H9 (cell line): Measurements from ENCODE around the gene ZNF423. TPM values are rescaled to one million over a fixed set of nuclear protein-coding genes. Genes with fewer than 3 reads are reported as not detected.
A peak's percentile ranks its signal among the peaks of the same experiment; 100 is the strongest.

Experiments used
- DNase-seq: peaks from one replicate; pipeline ENCODE4 v3.0.0-alpha.2; 2017
- H2AFZ ChIP-seq: one replicate; pipeline ENCODE4 v1.6.1; 2013; ENCODE audit warnings: mild to moderate bottlenecking, low read length, control low read depth, moderate library complexity
- H2AK5ac ChIP-seq: 2 replicates; pipeline ENCODE4 v1.6.1; 2013; ENCODE audit warnings: low read length, control low read depth, mixed read lengths; ENCODE audit not compliant: insufficient read length
- H2BK120ac ChIP-seq: one replicate; pipeline ENCODE4 v1.6.1; 2013; ENCODE audit warnings: low read depth, mild to moderate bottlenecking, low read length, control low read depth, inconsistent platforms; ENCODE audit not compliant: poor library complexity, severe bottlenecking
- H2BK12ac ChIP-seq: 2 replicates; pipeline ENCODE4 v1.6.1; 2013; ENCODE audit warnings: low read length, control low read depth, mixed read lengths, low read depth; ENCODE audit not compliant: insufficient read length
- H2BK15ac ChIP-seq: 2 replicates; pipeline ENCODE4 v1.6.1; 2013; ENCODE audit warnings: low read depth, low read length, control low read depth
- H2BK20ac ChIP-seq: one replicate; pipeline ENCODE4 v1.6.1; 2013; ENCODE audit warnings: low read depth, mild to moderate bottlenecking, low read length, control low read depth, inconsistent platforms; ENCODE audit not compliant: poor library complexity, severe bottlenecking
- H2BK5ac ChIP-seq: 2 replicates; pipeline ENCODE4 v1.6.1; 2013; ENCODE audit warnings: low read length, control low read depth, mixed read lengths; ENCODE audit not compliant: insufficient read length
- H3K14ac ChIP-seq: 2 replicates; pipeline ENCODE4 v1.6.1; 2013; ENCODE audit warnings: low read length, control low read depth; ENCODE audit not compliant: insufficient read depth
- H3K18ac ChIP-seq: 2 replicates; pipeline ENCODE4 v1.6.1; 2013; ENCODE audit warnings: low read depth, mild to moderate bottlenecking, mixed read lengths, low read length, control low read depth; ENCODE audit not compliant: insufficient read length
- H3K23ac ChIP-seq: 2 replicates; pipeline ENCODE4 v1.6.1; 2013; ENCODE audit warnings: low read length, control low read depth, mixed read lengths, low read depth; ENCODE audit not compliant: insufficient read length
- H3K23me2 ChIP-seq: 2 replicates; pipeline ENCODE4 v1.6.1; 2013; ENCODE audit warnings: low read depth, mild to moderate bottlenecking, mixed read lengths, low read length, control low read depth; ENCODE audit not compliant: insufficient read length, poor library complexity, severe bottlenecking
- H3K27ac ChIP-seq: 2 replicates; pipeline ENCODE4 v1.5.1; 2013; ENCODE audit warnings: low read length, control low read depth, mixed read lengths, low read depth; ENCODE audit not compliant: insufficient read length
- H3K27me3 ChIP-seq: 2 replicates; pipeline ENCODE4 v1.6.1; 2013; ENCODE audit warnings: low read length, control low read depth, inconsistent platforms; ENCODE audit not compliant: insufficient read depth
- H3K4ac ChIP-seq: 2 replicates; pipeline ENCODE4 v1.6.1; 2013; ENCODE audit warnings: low read depth, mild to moderate bottlenecking, control low read depth, inconsistent platforms, low read length, moderate library complexity
- H3K4me1 ChIP-seq: 2 replicates; pipeline ENCODE4 v1.6.1; 2013; ENCODE audit warnings: low read length, control low read depth, inconsistent platforms; ENCODE audit not compliant: insufficient read depth
- H3K4me2 ChIP-seq: 2 replicates; pipeline ENCODE4 v1.6.1; 2013; ENCODE audit warnings: low read length, control low read depth, mixed read lengths; ENCODE audit not compliant: insufficient read length, insufficient read depth
- H3K56ac ChIP-seq: 2 replicates; pipeline ENCODE4 v1.6.1; 2013; ENCODE audit warnings: low read depth, mild to moderate bottlenecking, mixed read lengths, low read length, control low read depth; ENCODE audit not compliant: insufficient read length
- H3K79me1 ChIP-seq: 2 replicates; pipeline ENCODE4 v1.6.1; 2013; ENCODE audit warnings: low read depth, mild to moderate bottlenecking, moderate library complexity, low read length, control low read depth, inconsistent platforms; ENCODE audit not compliant: insufficient read depth, poor library complexity, severe bottlenecking
- H3K79me2 ChIP-seq: 2 replicates; pipeline ENCODE4 v1.6.1; 2013; ENCODE audit warnings: low read length, control low read depth, inconsistent platforms; ENCODE audit not compliant: insufficient read depth
- H3K9ac ChIP-seq: 2 replicates; pipeline ENCODE4 v1.6.1; 2013; ENCODE audit warnings: low read length, control low read depth, mixed read lengths; ENCODE audit not compliant: insufficient read length; ENCODE audit errors: extremely low read depth
- H3K9me3 ChIP-seq: one replicate; pipeline ENCODE4 v1.6.1; 2013; ENCODE audit warnings: low read depth, low read length, inconsistent platforms; ENCODE audit not compliant: control insufficient read depth
- H3T11ph ChIP-seq: one replicate; pipeline ENCODE4 v1.6.1; 2013; ENCODE audit warnings: mild to moderate bottlenecking, low read length, control low read depth, inconsistent platforms
- H4K20me1 ChIP-seq: one replicate; pipeline ENCODE4 v1.6.1; 2013; ENCODE audit not compliant: control insufficient read depth, insufficient read length, insufficient read depth
- H4K5ac ChIP-seq: 2 replicates; pipeline ENCODE4 v1.6.1; 2013; ENCODE audit warnings: low read depth, mild to moderate bottlenecking, mixed read lengths, low read length, control low read depth; ENCODE audit not compliant: insufficient read length
- H4K8ac ChIP-seq: replicated peaks from 2 replicates; pipeline ENCODE4 v1.6.1; 2013; ENCODE audit warnings: low read length, control low read depth, mixed read lengths, low read depth; ENCODE audit not compliant: insufficient read length
- H4K91ac ChIP-seq: 2 replicates; pipeline ENCODE4 v1.6.1; 2013; ENCODE audit warnings: low read depth, mild to moderate bottlenecking, moderate library complexity, mixed read lengths, low read length, control low read depth; ENCODE audit not compliant: insufficient read length
- H3K27ac Mint-ChIP-seq, 3 experiments: 2 replicates in 2 of 3; 3 replicates in 1 of 3; pipeline ENCODE4 v1.8.0; 2020 to 2021; ENCODE audit warnings: mixed read lengths in 3 of 3, mild to moderate bottlenecking in 1 of 3, moderate library complexity in 1 of 3
- H3K27me3 Mint-ChIP-seq: 2 replicates; pipeline ENCODE4 v1.8.0; 2021; ENCODE audit warnings: low read depth, mild to moderate bottlenecking, moderate library complexity, mixed read lengths
- H3K36me3 Mint-ChIP-seq, 3 experiments: 2 replicates in 2 of 3; 3 replicates in 1 of 3; pipeline ENCODE4 v1.8.0; 2020 to 2021; ENCODE audit warnings: low read depth in 3 of 3, mixed read lengths in 3 of 3; ENCODE audit not compliant: insufficient read depth in 1 of 3
- H3K4me1 Mint-ChIP-seq, 2 experiments: 2 replicates each; pipeline ENCODE4 v1.8.0; 2020; ENCODE audit warnings: mixed read lengths in 2 of 2
- H3K4me3 Mint-ChIP-seq, 2 experiments: 2 replicates in 1 of 2; 3 replicates in 1 of 2; pipeline ENCODE4 v1.8.0; 2020 to 2021; ENCODE audit warnings: mild to moderate bottlenecking in 2 of 2, mixed read lengths in 2 of 2, moderate library complexity in 1 of 2
- H3K9me3 Mint-ChIP-seq, 2 experiments: 2 replicates in 1 of 2; 3 replicates in 1 of 2; pipeline ENCODE4 v1.8.0; 2020; ENCODE audit warnings: mild to moderate bottlenecking in 2 of 2, mixed read lengths in 2 of 2, moderate library complexity in 1 of 2
- CTCF ChIP-seq: fragments of 200-600 bp; sonication (generic); conservative IDR thresholded peaks from 3 replicates; pipeline ENCODE4 v1.8.0; 2021; ENCODE audit warnings: antibody characterized with exemption, mild to moderate bottlenecking
- WGBS: extraction: QIAGEN DNeasy Blood & Tissue Kit; methylation state at CpG from one replicate; pipeline ENCODE4 v1.1.7; 2013; ENCODE audit warnings: missing lambda C conversion rate, low lambda C conversion rate, mixed read lengths; ENCODE audit not compliant: insufficient read length; ENCODE audit errors: extremely low coverage; 5-methylcytosine and 5-hydroxymethylcytosine counted together
- total RNA-seq: library from RNA; stranded (reverse); gene quantifications from 2 replicates; pipeline ENCODE4 v1.2.1, GENCODE V29; 2021

The ZNF423 gene
- total RNA-seq, 1 experiment from 2014 or later, result 51.5 TPM

DNA sequence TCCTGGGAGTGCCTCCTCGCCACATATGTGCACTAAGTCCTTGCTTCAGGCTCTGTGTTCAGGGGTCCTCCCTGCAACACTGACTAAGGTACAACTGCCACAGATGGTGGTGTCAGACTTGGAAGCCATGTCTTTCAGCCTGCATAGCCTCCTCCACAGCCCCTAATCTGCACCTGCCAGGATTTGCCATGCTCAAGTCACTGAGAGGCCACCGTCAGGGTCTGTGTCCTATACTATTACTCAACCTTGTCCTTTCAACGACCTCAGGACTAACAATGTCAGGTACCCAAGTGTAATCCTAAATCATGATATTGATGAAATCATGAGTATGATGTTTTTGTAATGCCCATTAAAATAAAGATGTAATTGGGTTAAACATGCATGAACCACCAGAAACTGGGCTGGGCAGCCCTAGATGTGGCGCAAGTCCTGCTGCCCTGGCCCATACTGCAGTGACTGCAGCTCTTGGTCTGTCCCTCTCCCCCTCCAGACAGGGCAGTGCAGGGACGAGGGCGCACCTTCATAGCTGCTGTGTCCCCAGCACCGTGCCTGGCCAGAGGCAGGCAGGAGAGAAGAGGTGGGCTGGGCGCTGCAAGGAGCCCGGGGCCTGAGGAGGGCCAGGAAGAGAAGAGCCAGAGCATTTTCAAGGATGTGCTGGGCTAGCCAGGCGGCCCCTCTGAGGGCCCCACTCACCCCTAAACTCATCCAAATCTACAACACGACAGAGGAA lies 198.0 kb downstream of the ZNF423 start:
- peak overlapping the region; percentile 74 to 83 (median 83); a peak in 5 of 7 replicates for H3K27ac Mint-ChIP-seq

More for the DNA sequence above, 198.0 kb downstream of the ZNF423 start:
- no peak for DNase-seq
- peak overlapping the region; percentile 49; the same call in 1 of the 2 replicates for H3K14ac ChIP-seq
- no CpG with 5 or more reads among the region's 11 CpGs for WGBS
- no peak overlapping the region for H2BK15ac ChIP-seq
- H3K18ac ChIP-seq, result peak overlapping the region; percentile 53
- H2AFZ ChIP-seq, result no peak overlapping the region
- Mint-ChIP-seq H3K4me3 (no peak overlapping the region), H3K4me1 (peaks cover 13 to 29% of the 10 kb centered on the region in 2 experiments; a peak in 3 of 4 replicates), H3K9me3 (no peaks in the 10 kb centered on the region), H3K27me3 (no peaks in the 10 kb centered on the region; the same call in 1 of the 2 replicates), H3K36me3 (no peaks in the 10 kb centered on the region)
- no peak overlapping the region for H3K56ac ChIP-seq
- H4K91ac ChIP-seq, result no peak overlapping the region
- H3K4ac ChIP-seq, result no peak overlapping the region; the same call in 1 of the 2 replicates
- H3K9ac ChIP-seq, result no peak overlapping the region
- H3K4me1 ChIP-seq, result no peaks in the 10 kb centered on the region
- H2BK12ac ChIP-seq, result no peak overlapping the region
- H4K8ac ChIP-seq, result no peak overlapping the region
- no peaks in the 10 kb centered on the region for H3K27me3 ChIP-seq
- H2BK5ac ChIP-seq, result no peak overlapping the region
- TF ChIP-seq CTCF, result no peak
- H4K5ac ChIP-seq, result no peak overlapping the region
- H3K27ac ChIP-seq, result no peak overlapping the region
- H3K9me3 ChIP-seq, result no peaks in the 10 kb centered on the region
- no peaks in the 10 kb centered on the region for H3K79me2 ChIP-seq
- H4K20me1 ChIP-seq, result no peaks in the 10 kb centered on the region
- H2BK120ac ChIP-seq, result no peak overlapping the region
- H3K4me2 ChIP-seq, result no peak overlapping the region
- H2AK5ac ChIP-seq, result no peak overlapping the region
- H2BK20ac ChIP-seq, result no peak overlapping the region
- H3K23me2 ChIP-seq, result no peaks in the 10 kb centered on the region
- H3K23ac ChIP-seq, result no peak overlapping the region
- H3K79me1 ChIP-seq, result no peaks in the 10 kb centered on the region
- no peak overlapping the region for H3T11ph ChIP-seq
